ENCODE measurements around the gene TCF21. TPM values are rescaled to one million over a fixed set of nuclear protein-coding genes. Genes with fewer than 3 reads are reported as not detected.

The TCF21 gene
- total RNA-seq, 1 experiment from 2014 or later = not detected

- Mint-ChIP-seq H3K27ac (ENCODE audit: unreplicated experiment) (no peak overlapping the region), H3K27me3 (ENCODE audit: insufficient read depth, unreplicated experiment) (peaks cover 46% of the 10 kb centered on the region), H3K4me3 (ENCODE audit: unreplicated experiment) (peak overlapping the region; percentile 70), H3K4me1 (ENCODE audit: low read depth, unreplicated experiment) (peaks cover 14% of the 10 kb centered on the region), H3K36me3 (ENCODE audit: insufficient read depth, unreplicated experiment) (no peaks in the 10 kb centered on the region), H3K9me3 (ENCODE audit: unreplicated experiment) (no peaks in the 10 kb centered on the region)
- ChIA-PET CTCF (interaction anchor here (1.2 kb wide), 1 partner anchor 26 kb away, joined by 4 read pairs; no protein-coding TSS in a partner anchor), POLR2A (no interaction called here)
- Histone ChIP-seq H3K4me1 (0 out of 2 replicates have a peak, but pooled peaks cover 2% of the 10 kb centered on the region), H3K27me3 (replicated peaks; ENCODE audit: control insufficient read depth, insufficient read depth, low read length) (peaks cover 2% of the 10 kb centered on the region; the same call in 1 of the 2 replicates), H3K36me3 (ENCODE audit: control insufficient read depth, insufficient read depth, low read length) (no peaks in the 10 kb centered on the region), H3K9me3 (no peaks in the 10 kb centered on the region), H3K4me3 (ENCODE audit: low read depth, low read length) (no peak overlapping the region)
- no peak for TF ChIP-seq CTCF (IDR thresholded peaks at IDR 0.05; ENCODE audit: insufficient read depth in 1 of 2, low read depth in 1 of 2, low read length in 1 of 2, severe bottlenecking in 1 of 2, unreplicated experiment in 1 of 2)
- BruUV-seq (replicated peaks) = no TSS peak
- intact Hi-C loops (cut with micrococcal nuclease; ENCODE audit: unreplicated experiment) = no loop called here
- DNase-seq = no peak
These were observed 1.8 kb downstream of the TCF21 start for GRCh38 chr6:133890711-133891148.

- intact Hi-C loops (cut with micrococcal nuclease; ENCODE audit: unreplicated experiment) = no loop called here
- DNase-seq = no peak
- Histone ChIP-seq H3K36me3 (ENCODE audit: control insufficient read depth, insufficient read depth, low read length) (no peaks in the 10 kb centered on the region), H3K9me3 (no peaks in the 10 kb centered on the region), H3K4me3 (ENCODE audit: low read depth, low read length) (no peak overlapping the region), H3K4me1 (peaks cover 8% of the 10 kb centered on the region), H3K27me3 (replicated peaks; ENCODE audit: control insufficient read depth, insufficient read depth, low read length) (peaks cover 3% of the 10 kb centered on the region; the same call in 1 of the 2 replicates)
- TF ChIP-seq CTCF (IDR thresholded peaks at IDR 0.05; ENCODE audit: insufficient read depth in 1 of 2, low read depth in 1 of 2, low read length in 1 of 2, severe bottlenecking in 1 of 2, unreplicated experiment in 1 of 2) = no peak
- Mint-ChIP-seq H3K27me3 (ENCODE audit: insufficient read depth, unreplicated experiment) (peaks cover 49% of the 10 kb centered on the region), H3K4me3 (ENCODE audit: unreplicated experiment) (peak overlapping the region; percentile 70), H3K36me3 (ENCODE audit: insufficient read depth, unreplicated experiment) (peaks cover 4% of the 10 kb centered on the region), H3K9me3 (ENCODE audit: unreplicated experiment) (no peaks in the 10 kb centered on the region), H3K27ac (ENCODE audit: unreplicated experiment) (no peak overlapping the region), H3K4me1 (ENCODE audit: low read depth, unreplicated experiment) (peaks cover 14% of the 10 kb centered on the region)
- ChIA-PET POLR2A (no interaction called here), CTCF (interaction anchor here (1.0 to 1.2 kb wide), 2 partner anchors 25 to 32 kb away, joined by 3 to 4 read pairs; no protein-coding TSS in a partner anchor)
- no TSS peak for BruUV-seq (replicated peaks)
These were observed 2.4 kb downstream of the TCF21 start for GRCh38 chr6:133891149-133891926.

- H3K4me1 ChIP-seq = peaks cover 9% of the 10 kb centered on the region
- Mint-ChIP-seq H3K27ac (ENCODE audit: unreplicated experiment) (no peak overlapping the region), H3K36me3 (ENCODE audit: insufficient read depth, unreplicated experiment) (peaks cover 5% of the 10 kb centered on the region), H3K27me3 (ENCODE audit: insufficient read depth, unreplicated experiment) (peaks cover 55% of the 10 kb centered on the region), H3K9me3 (ENCODE audit: unreplicated experiment) (no peaks in the 10 kb centered on the region), H3K4me1 (ENCODE audit: low read depth, unreplicated experiment) (peaks cover 14% of the 10 kb centered on the region), H3K4me3 (ENCODE audit: unreplicated experiment) (peak overlapping the region; percentile 70)
- ChIA-PET CTCF (interaction anchor here (1.0 kb wide), 1 partner anchor 31 kb away, joined by 3 read pairs; no protein-coding TSS in a partner anchor), POLR2A (no interaction called here)
- H3K9me3 ChIP-seq = no peaks in the 10 kb centered on the region
- no peak for DNase-seq
- BruUV-seq (replicated peaks) = no TSS peak
- no peak for TF ChIP-seq CTCF (IDR thresholded peaks at IDR 0.05; ENCODE audit: insufficient read depth in 1 of 2, low read depth in 1 of 2, low read length in 1 of 2, severe bottlenecking in 1 of 2, unreplicated experiment in 1 of 2)
- intact Hi-C loops (cut with micrococcal nuclease; ENCODE audit: unreplicated experiment) = no loop called here
- H3K27me3 ChIP-seq (replicated peaks; ENCODE audit: control insufficient read depth, insufficient read depth, low read length) = peaks cover 3% of the 10 kb centered on the region
- H3K4me3 ChIP-seq (ENCODE audit: low read depth, low read length) = no peak overlapping the region
- H3K36me3 ChIP-seq (ENCODE audit: control insufficient read depth, insufficient read depth, low read length) = no peaks in the 10 kb centered on the region
These were observed 3.3 kb downstream of the TCF21 start for GRCh38 chr6:133891927-133892812.

Measured in Caco-2 (cell line).